Adrenal gland (tissue), 12 donors: Measurements from ENCODE around the gene STK32C. TPM values are rescaled to one million over a fixed set of nuclear protein-coding genes. Genes with fewer than 3 reads are reported as not detected.
A peak's percentile ranks its signal among the peaks of the same experiment; 100 is the strongest.

Experiments used
- DNase-seq, 7 donors: peaks; one replicate each; pipeline ENCODE4 v3.0.0-alpha.2; 2019 to 2020
- H3K27ac ChIP-seq, 5 donors: fragments of 200-600 bp; sonication (generic) in 4 of 5; 1 replicate in 3 of 5; 2 replicates in 2 of 5; pipeline versions ENCODE4 v1.5.1 to v1.8.0; 2016 to 2020; ENCODE audit warnings: mild to moderate bottlenecking in 1 of 5
- H3K27me3 ChIP-seq: fragments of 200-600 bp; 2 replicates; pipeline ENCODE4 v1.8.0; 2021
- H3K36me3 ChIP-seq, 2 donors: fragments of 200-600 bp; replicated peaks in 1 of 2; 1 replicate in 1 of 2; 2 replicates in 1 of 2; pipeline versions ENCODE4 v1.5.1 to v1.8.0; 2018 to 2022
- H3K4me1 ChIP-seq, 2 donors: fragments of 200-600 bp; replicated peaks in 1 of 2; 1 replicate in 1 of 2; 2 replicates in 1 of 2; pipeline versions ENCODE4 v1.5.1 to v1.8.0; 2018 to 2021
- H3K4me3 ChIP-seq, 4 donors: fragments of 200-600 bp; sonication (generic) in 3 of 4; one replicate each; pipeline ENCODE4 v1.5.1; 2016 to 2018
- H3K9me3 ChIP-seq, 3 donors: fragments of 200-600 bp; sonication (generic) in 1 of 3; replicated peaks in 1 of 3; 1 replicate in 2 of 3; 2 replicates in 1 of 3; pipeline versions ENCODE4 v1.5.1 to v1.8.0; 2016 to 2021
- POLR2A ChIP-seq, 2 donors: fragments of 450-650 bp; IDR thresholded peaks; one replicate each; pipeline ENCODE4 v1.6.1; 2017; ENCODE audit warnings: antibody characterized with exemption in 2 of 2, mild to moderate bottlenecking in 2 of 2, moderate library complexity in 1 of 2
- WGBS, 4 donors: extraction: QIAGEN DNeasy Blood & Tissue Kit in 2 of 4; methylation state at CpG; one replicate each; pipeline versions ENCODE4 v1.1.5 to v1.1.7; 2013 to 2017; 5-methylcytosine and 5-hydroxymethylcytosine counted together
- intact Hi-C, 2 donors: fragments of 100-400 bp; cut with DNase I; formaldehyde crosslinking; loops; one replicate each; pipeline versions ENCODE4 v1.14.1 to v1.15.0; 2022 to 2023
- polyA plus RNA-seq, 3 donors: library from polyadenylated mRNA; stranded (reverse); fragments of 200-250 nt in 2 of 3; fragments of 350-450 nt in 1 of 3; fragmentation: Illumina TruSeq in 1 of 3; extraction: RNeasy Lipid Tissue Mini Kit (QIAGEN cat#74804) in 1 of 3; gene quantifications; one replicate each; pipeline ENCODE4 v1.2.3, GENCODE V29; 2013 to 2014
- total RNA-seq, 9 donors: library from RNA; depleted of rRNA in 4 of 9; stranded (reverse); fragments of >200 nt in 4 of 9; fragments of 120-200 nt in 1 of 9; fragmentation: NEBNext Ultra II Directional in 1 of 9; extraction: Animal tissue kit (Norgen Biotek cat#: 25700) in 1 of 9; gene quantifications; one replicate each; pipeline versions ENCODE4 v1.1.0 to v1.2.4, GENCODE V29; 2013 to 2023
- TF ChIP-seq, protein P1 (sequence below), 6 experiments: fragments of 450-650 bp in 4 of 6; fragments of 200-600 bp in 2 of 6; sonication (generic) in 1 of 6; IDR thresholded peaks; 1 replicate in 5 of 6; 2 replicates in 1 of 6; pipeline versions ENCODE4 v1.5.1 to v1.8.0; 2016 to 2021; ENCODE audit warnings: antibody characterized with exemption in 6 of 6, mild to moderate bottlenecking in 2 of 6, moderate library complexity in 1 of 6
- donor health status: healthy with polysubstance abuse.
- donor health status: Bipolar disorder and iron deficiency.
- donor health status: DM: yes; HTN: yes; CAD: no.
- donor health status: DM: no; HTN: no; CAD: no.
- donor health status: DM: no; HTN: no; CAD: no.
- donor health status: DM: yes; HTN: yes; CAD: no.

The STK32C gene
- total and polyA plus RNA-seq, 12 donors: 2.8 to 36.5 (median 15.9) TPM

DNA sequence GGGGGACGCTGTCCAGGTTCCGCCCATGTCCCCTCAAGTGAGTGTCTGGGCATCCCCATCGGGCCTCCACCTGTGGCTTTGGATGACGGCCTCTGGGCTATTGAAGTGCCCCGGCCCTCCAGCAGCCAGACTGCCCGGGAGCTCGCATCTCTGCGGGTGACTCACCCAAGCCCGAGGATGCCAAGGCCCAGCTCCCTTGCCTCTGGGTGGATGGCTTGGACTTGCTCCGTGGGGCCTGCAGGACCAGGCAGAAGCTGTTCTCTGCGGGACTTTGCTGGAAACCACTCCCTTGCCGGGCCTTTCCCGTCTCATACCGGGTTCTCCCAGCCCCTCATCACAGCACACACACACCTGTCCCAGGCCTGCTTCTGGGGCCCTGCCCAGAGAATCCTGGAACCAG, 98.6 kb downstream of the STK32C start:
- 73 to 87% (median 78%) methylated on average over 2 to 14 of the region's 14 CpGs for WGBS, 4 donors
- Histone ChIP-seq H3K27me3 (no peaks in the 10 kb centered on the region), H3K4me1 (no peaks in the 10 kb centered on the region), H3K9me3 (no peaks in the 10 kb centered on the region), H3K27ac (no peak overlapping the region), H3K4me3 (no peak overlapping the region), H3K36me3 (no peaks in the 10 kb centered on the region)
- intact Hi-C loops: no loop called here
- DNase-seq: peak in 3 of 7 donors; percentile 38 to 52 (median 39)
- no peak for TF ChIP-seq POLR2A (IDR thresholded peaks at IDR 0.05)
- TF ChIP-seq, protein P1, sequence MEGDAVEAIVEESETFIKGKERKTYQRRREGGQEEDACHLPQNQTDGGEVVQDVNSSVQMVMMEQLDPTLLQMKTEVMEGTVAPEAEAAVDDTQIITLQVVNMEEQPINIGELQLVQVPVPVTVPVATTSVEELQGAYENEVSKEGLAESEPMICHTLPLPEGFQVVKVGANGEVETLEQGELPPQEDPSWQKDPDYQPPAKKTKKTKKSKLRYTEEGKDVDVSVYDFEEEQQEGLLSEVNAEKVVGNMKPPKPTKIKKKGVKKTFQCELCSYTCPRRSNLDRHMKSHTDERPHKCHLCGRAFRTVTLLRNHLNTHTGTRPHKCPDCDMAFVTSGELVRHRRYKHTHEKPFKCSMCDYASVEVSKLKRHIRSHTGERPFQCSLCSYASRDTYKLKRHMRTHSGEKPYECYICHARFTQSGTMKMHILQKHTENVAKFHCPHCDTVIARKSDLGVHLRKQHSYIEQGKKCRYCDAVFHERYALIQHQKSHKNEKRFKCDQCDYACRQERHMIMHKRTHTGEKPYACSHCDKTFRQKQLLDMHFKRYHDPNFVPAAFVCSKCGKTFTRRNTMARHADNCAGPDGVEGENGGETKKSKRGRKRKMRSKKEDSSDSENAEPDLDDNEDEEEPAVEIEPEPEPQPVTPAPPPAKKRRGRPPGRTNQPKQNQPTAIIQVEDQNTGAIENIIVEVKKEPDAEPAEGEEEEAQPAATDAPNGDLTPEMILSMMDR (IDR thresholded peaks at IDR 0.05): no peak

DNA sequence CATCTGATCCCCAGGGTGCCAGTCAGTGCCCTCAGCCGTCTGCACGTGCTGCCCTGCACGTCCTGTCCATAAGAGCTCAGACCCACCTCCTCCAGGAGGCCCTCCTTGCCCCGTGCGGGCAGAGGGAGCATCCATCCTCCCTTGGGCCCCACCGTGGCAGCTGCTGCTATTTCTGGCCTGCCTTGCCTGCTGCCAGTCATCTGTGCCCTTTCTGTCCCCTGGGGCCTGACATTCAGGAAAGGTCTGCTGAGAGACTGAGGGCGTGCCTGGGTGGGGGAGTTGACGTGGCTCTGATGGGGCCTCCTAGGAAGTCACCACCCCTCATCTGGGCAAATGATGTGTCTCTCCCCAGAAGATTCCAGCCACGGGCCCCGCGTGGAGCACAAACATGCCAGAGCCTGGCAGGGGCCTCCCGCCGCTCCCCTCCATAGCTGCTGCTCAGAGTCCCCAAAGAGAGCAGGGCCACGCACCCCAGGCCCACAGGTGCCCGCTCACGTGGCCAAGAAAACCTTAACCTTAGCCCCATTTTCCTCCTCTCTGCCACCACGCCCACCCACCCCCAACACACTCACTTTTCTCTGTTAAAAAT, 99.2 kb downstream of the STK32C start:
- Histone ChIP-seq H3K4me3 (no peak overlapping the region), H3K27me3 (no peaks in the 10 kb centered on the region), H3K36me3 (no peaks in the 10 kb centered on the region), H3K4me1 (no peaks in the 10 kb centered on the region), H3K9me3 (no peaks in the 10 kb centered on the region), H3K27ac (no peak overlapping the region)
- intact Hi-C loops: no loop called here
- DNase-seq: no peak
- 81 to 83% (median 82%) methylated on average over 6 to 17 of the region's 17 CpGs for WGBS, 4 donors
- TF ChIP-seq POLR2A (IDR thresholded peaks at IDR 0.05): no peak
- TF ChIP-seq, protein P1 (IDR thresholded peaks at IDR 0.05): no peak

DNA sequence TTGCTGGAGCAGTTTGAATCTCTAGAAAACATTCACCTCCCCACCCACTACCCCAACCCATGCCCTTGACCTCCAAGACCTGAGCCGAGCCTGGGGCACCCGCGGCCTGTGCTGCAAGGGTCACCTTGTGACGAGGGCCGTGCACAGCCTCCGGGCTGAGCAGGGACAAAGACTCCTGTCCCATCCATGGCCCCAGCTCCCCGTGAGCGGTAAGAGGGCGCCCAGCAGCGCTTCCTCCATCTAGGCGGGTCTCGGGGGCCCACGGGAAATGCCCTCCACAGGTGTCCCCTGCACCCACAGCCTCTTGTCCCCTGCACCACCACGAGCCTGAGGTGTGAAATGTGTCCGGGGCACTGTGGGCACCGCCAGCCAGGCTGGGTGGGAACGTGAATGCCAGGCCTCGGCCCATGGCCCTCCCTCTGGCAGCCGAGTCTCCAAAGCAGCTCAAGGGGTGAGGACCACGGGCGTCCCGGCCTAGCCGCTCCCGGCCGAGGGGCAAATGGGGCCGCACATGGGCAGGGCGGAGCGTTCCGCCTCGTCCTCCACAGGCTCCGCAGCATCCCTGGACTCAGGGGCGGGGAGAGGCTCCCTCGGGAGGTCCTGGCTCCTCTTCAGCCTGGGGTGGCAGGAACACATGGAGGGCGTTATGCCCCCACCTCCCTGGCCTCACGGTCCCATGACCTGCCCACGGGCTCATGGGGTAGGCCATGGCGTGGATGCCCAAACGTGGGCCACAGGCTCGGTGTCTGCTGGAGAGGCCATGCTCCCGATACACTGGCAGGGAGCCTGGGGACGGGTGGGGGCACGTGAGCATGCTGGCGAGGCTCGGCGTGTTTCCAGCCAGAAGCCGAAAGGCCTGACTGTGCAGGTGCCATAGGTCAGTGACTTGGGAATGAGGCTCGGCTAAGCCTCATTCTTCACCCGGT, 100.0 kb downstream of the STK32C start:
- no peaks in the 10 kb centered on the region for H3K4me1 ChIP-seq
- H3K27ac ChIP-seq: no peak overlapping the region
- no peaks in the 10 kb centered on the region for H3K27me3 ChIP-seq
- no peaks in the 10 kb centered on the region for H3K36me3 ChIP-seq
- H3K4me3 ChIP-seq: no peak overlapping the region
- intact Hi-C loops: no loop called here
- WGBS, 4 donors: 69 to 88% (median 85%) methylated on average over 13 to 48 of the region's 48 CpGs
- no peak for DNase-seq
- TF ChIP-seq, protein P1 (IDR thresholded peaks at IDR 0.05): no peak
- no peak for TF ChIP-seq POLR2A (IDR thresholded peaks at IDR 0.05)
- no peaks in the 10 kb centered on the region for H3K9me3 ChIP-seq

DNA sequence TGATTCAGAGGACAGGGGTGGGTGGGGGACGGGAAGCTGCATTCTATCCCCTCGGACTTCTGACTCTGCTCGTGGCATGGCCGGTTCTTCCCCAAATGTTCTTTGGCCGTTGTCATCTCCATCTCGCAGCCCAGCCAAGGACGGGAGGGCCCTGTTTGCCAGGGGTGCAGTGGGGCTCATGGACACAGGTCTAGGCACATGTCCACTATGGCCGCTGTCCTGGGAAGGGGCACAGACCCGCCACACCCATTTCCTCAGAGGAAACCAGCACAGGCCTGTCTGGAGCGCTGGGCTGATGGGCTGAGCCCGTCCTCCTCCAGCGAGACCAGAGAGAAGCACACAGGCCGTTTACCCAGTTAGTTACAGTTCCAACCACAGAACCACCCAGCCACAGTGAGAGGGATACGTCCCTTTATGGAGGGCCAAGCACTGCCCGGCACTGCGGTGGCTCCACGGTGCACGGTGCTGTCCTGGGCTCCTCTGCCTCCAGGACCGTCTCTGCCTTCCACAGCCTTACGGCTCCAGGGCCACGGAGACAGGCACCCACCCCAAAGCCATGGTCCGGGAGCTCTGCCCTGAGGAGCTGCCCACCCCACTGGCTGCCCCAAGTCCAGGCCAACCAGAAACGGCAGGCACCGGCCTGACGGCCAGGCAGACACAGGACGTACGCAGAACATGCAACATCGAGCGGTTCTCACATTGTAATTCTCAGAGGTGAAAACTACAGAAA, 100.8 kb downstream of the STK32C start:
- intact Hi-C loops: no loop called here
- H3K36me3 ChIP-seq: no peaks in the 10 kb centered on the region
- no peak overlapping the region for H3K27ac ChIP-seq
- DNase-seq: no peak
- no peaks in the 10 kb centered on the region for H3K27me3 ChIP-seq
- TF ChIP-seq, protein P1 (IDR thresholded peaks at IDR 0.05): no peak
- TF ChIP-seq POLR2A (IDR thresholded peaks at IDR 0.05): no peak
- no peaks in the 10 kb centered on the region for H3K4me1 ChIP-seq
- no peaks in the 10 kb centered on the region for H3K9me3 ChIP-seq
- H3K4me3 ChIP-seq: no peak overlapping the region
- WGBS, 4 donors: 83 to 95% (median 91%) methylated on average over 14 to 29 of the region's 29 CpGs
